PC-3 (cell line): ENCODE measurements around the gene RC3H2.

ENCODE experiments used
- EZH2 ChIP-seq: fragments of 300-600 bp; sonication (generic); IDR thresholded peaks from one replicate; pipeline ENCODE4 v1.6.1; 2017; ENCODE audit warnings: antibody characterized with exemption, mild to moderate bottlenecking, low read length; ENCODE audit not compliant: unreplicated experiment
- TF ChIP-seq, protein P1 (sequence below): fragments of 300-600 bp; sonication (generic); conservative IDR thresholded peaks from 2 replicates; pipeline ENCODE4 v1.5.1; 2017; ENCODE audit warnings: antibody characterized with exemption, low read depth, mild to moderate bottlenecking, low read length

- TF ChIP-seq, protein P1, sequence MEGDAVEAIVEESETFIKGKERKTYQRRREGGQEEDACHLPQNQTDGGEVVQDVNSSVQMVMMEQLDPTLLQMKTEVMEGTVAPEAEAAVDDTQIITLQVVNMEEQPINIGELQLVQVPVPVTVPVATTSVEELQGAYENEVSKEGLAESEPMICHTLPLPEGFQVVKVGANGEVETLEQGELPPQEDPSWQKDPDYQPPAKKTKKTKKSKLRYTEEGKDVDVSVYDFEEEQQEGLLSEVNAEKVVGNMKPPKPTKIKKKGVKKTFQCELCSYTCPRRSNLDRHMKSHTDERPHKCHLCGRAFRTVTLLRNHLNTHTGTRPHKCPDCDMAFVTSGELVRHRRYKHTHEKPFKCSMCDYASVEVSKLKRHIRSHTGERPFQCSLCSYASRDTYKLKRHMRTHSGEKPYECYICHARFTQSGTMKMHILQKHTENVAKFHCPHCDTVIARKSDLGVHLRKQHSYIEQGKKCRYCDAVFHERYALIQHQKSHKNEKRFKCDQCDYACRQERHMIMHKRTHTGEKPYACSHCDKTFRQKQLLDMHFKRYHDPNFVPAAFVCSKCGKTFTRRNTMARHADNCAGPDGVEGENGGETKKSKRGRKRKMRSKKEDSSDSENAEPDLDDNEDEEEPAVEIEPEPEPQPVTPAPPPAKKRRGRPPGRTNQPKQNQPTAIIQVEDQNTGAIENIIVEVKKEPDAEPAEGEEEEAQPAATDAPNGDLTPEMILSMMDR: peak; percentile 81
- TF ChIP-seq EZH2: no peak
These were observed 94.7 kb downstream of the RC3H2 start for GRCh38 chr9:122810306-122810946.
